Measurements from ENCODE around the gene OR6J1. TPM values are rescaled to one million over a fixed set of nuclear protein-coding genes. Genes with fewer than 3 reads are reported as not detected.
"Not testable (repeated sequence)": the region's sequence is repeated elsewhere in the genome, so short reads cannot be mapped to it uniquely, and the experiment has no call there.

The OR6J1 gene
- total RNA-seq, 3 donors from 2014 or later: not detected

DNA sequence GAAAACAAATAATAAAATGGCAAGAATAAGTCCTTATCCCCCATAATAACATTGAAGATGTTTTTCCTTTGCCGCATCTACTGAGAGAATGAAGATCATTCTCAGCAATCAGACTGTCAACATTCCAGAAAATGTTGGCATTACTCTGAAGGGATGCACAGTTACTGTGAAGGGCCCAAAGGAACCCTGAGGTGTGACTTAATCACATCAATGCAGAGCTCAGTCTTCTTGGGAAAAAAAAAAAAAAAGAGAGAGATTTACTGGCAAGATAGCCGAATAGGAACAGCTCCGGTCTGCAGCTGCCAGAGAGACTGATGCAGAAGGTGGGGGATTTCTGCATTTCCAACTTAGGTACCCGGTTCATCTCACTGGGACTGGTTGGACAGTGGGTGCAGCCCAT is 41.3 kb upstream of the OR6J1 start:
- H3K4me3 ChIP-seq: no peak overlapping the region
- no peaks in the 10 kb centered on the region for H3K4me1 ChIP-seq
- DNase-seq (ENCODE audit: low spot score in 2 of 2): no peak
- no peaks in the 10 kb centered on the region for H3K36me3 ChIP-seq
- H3K27me3 ChIP-seq: no peaks in the 10 kb centered on the region
- TF ChIP-seq POLR2AphosphoS5 (IDR thresholded peaks at IDR 0.05) (no peak), POLR2A (IDR thresholded peaks at IDR 0.05) (no peak)
- TF ChIP-seq, protein P1, sequence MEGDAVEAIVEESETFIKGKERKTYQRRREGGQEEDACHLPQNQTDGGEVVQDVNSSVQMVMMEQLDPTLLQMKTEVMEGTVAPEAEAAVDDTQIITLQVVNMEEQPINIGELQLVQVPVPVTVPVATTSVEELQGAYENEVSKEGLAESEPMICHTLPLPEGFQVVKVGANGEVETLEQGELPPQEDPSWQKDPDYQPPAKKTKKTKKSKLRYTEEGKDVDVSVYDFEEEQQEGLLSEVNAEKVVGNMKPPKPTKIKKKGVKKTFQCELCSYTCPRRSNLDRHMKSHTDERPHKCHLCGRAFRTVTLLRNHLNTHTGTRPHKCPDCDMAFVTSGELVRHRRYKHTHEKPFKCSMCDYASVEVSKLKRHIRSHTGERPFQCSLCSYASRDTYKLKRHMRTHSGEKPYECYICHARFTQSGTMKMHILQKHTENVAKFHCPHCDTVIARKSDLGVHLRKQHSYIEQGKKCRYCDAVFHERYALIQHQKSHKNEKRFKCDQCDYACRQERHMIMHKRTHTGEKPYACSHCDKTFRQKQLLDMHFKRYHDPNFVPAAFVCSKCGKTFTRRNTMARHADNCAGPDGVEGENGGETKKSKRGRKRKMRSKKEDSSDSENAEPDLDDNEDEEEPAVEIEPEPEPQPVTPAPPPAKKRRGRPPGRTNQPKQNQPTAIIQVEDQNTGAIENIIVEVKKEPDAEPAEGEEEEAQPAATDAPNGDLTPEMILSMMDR (IDR thresholded peaks at IDR 0.05): no peak
- intact Hi-C loops (cut with DNase I; ENCODE audit: low total_unique reads): no loop called here
- no peak overlapping the region for H3K27ac ChIP-seq
- peaks cover 0 to 4% of the 10 kb centered on the region in 2 donors for H3K9me3 ChIP-seq

DNA sequence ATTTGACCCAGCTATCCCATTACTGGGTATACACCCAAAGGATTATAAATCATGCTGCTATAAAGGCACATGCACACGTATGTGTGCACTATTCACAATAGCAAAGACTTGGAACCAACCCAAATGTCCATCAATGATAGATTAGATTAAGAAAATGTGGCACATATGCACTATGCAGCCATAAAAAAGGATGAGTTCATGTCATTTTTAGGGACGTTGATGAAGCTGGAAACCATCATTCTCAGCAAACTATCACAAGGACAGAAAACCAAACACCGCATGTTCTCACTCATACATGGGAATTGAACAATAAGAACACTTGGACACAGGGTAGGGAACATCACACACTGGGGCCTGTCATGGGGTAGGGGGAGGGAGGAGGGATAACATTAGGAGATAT is 39.3 kb upstream of the OR6J1 start:
- intact Hi-C loops (cut with DNase I; ENCODE audit: low total_unique reads); H3K27me3 ChIP-seq: not testable (repeated sequence)

DNA sequence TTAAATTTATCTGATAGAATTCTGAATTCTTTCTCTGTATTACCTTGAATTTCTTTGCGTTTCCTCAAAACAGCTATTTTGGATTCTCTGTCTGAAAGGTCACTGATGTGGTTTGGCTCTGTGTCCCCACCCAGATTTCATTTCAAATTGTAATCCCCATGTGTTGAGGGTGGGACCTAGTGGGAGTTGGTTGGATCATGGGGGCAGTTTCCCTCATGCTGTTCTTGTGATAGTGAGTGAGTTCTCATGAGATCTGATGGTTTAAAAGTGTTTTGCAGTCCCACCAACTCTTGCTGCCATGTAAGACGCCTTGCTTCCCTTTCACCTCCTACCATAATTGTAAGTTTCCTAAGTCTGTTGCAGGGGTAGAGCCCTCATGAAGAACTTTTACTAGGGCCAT is 34.1 kb upstream of the OR6J1 start:
- TF ChIP-seq POLR2AphosphoS5 (IDR thresholded peaks at IDR 0.05): no peak
- no peak for TF ChIP-seq POLR2A (IDR thresholded peaks at IDR 0.05)
- H3K36me3 ChIP-seq: no peaks in the 10 kb centered on the region
- peaks cover 0 to 1% of the 10 kb centered on the region in 2 donors for H3K9me3 ChIP-seq
- H3K27me3 ChIP-seq: no peaks in the 10 kb centered on the region
- no peak overlapping the region for H3K27ac ChIP-seq
- no peaks in the 10 kb centered on the region for H3K4me1 ChIP-seq
- intact Hi-C loops (cut with DNase I; ENCODE audit: low total_unique reads): no loop called here
- DNase-seq (ENCODE audit: low spot score in 2 of 2): no peak
- H3K4me3 ChIP-seq: no peak overlapping the region

More for the DNA sequence above, 39.3 kb upstream of the OR6J1 start:
- not testable (repeated sequence) for H3K4me3 ChIP-seq; H3K9me3 ChIP-seq; H3K4me1 ChIP-seq; H3K36me3 ChIP-seq; H3K27ac ChIP-seq; DNase-seq (ENCODE audit: low spot score in 2 of 2)

DNA sequence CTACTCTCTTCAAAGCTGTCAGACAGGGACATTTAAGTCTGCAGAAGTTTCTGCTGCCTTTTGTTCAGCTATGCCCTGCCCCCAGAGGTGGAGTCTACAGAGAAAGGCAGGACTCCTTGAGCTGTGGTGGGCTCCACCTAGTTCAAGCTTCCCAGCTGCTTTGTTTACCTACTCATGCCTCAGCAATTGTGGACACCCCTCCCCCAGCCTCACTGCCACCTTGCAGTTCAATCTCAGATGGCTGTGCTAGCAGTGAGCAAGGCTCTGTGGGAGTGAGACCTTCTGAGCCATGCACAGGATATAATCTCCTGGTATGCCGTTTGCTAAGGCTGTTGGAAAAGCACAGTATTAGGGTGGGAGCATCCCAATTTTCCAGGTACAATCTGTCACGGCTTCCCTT is 33.4 kb upstream of the OR6J1 start:
- intact Hi-C loops (cut with DNase I; ENCODE audit: low total_unique reads); H3K9me3 ChIP-seq; H3K27ac ChIP-seq; DNase-seq (ENCODE audit: low spot score in 2 of 2); H3K36me3 ChIP-seq; H3K4me1 ChIP-seq; H3K27me3 ChIP-seq; H3K4me3 ChIP-seq: not testable (repeated sequence)

DNA sequence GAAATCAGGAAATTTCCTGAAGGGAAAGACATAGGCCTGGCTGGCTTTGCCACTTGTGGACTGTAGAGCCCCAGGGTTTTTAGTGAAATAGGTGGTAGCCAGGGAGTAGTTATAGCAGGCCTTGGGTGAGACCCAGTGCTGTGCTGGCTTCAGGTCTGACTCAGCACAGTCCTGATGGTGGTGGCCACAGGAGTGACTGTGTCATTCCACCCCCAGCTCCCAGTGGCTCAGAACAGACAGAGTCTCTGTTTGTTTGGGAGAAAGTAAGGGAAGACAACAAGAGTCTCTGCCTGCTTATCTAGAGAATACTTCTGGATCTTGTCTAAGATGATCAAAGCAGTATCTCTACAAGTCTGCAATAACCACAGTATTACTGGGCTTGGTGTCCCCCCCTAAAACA is 27.5 kb upstream of the OR6J1 start:
- Histone ChIP-seq H3K4me1 (no peaks in the 10 kb centered on the region), H3K27me3 (no peaks in the 10 kb centered on the region), H3K27ac (no peak overlapping the region), H3K4me3 (no peak overlapping the region), H3K9me3 (peaks cover 0 to 3% of the 10 kb centered on the region in 2 donors), H3K36me3 (no peaks in the 10 kb centered on the region)
- intact Hi-C loops (cut with DNase I; ENCODE audit: low total_unique reads): no loop called here
- no peak for DNase-seq (ENCODE audit: low spot score in 2 of 2)
- TF ChIP-seq POLR2AphosphoS5 (IDR thresholded peaks at IDR 0.05) (no peak), POLR2A (IDR thresholded peaks at IDR 0.05) (no peak)
- TF ChIP-seq, protein P1 (IDR thresholded peaks at IDR 0.05): no peak

DNA sequence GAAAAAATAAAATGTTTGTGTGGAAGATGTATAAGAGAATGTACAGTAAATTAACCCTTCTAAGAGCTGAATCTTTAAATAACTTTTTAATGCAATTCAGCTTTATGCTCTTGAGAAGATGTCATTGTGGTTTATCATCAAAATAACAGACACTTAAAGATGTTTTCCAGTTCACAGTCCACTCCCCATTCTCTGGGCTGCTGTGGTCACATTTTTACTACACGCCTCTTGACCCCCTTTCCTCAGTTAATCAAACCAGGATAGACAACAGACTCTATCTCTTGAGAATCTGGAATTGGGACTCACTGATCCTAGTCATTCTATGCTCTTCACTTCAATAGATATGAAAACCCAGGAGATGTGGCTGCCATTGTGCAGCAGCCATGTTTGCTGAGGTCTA is 24.7 kb upstream of the OR6J1 start:
- intact Hi-C loops (cut with DNase I; ENCODE audit: low total_unique reads): no loop called here
- Histone ChIP-seq H3K36me3 (no peaks in the 10 kb centered on the region), H3K9me3 (peaks cover 0 to 3% of the 10 kb centered on the region in 2 donors), H3K4me1 (no peaks in the 10 kb centered on the region), H3K4me3 (no peak overlapping the region), H3K27ac (no peak overlapping the region), H3K27me3 (no peaks in the 10 kb centered on the region)
- no peak for DNase-seq (ENCODE audit: low spot score in 2 of 2)
- TF ChIP-seq POLR2AphosphoS5 (IDR thresholded peaks at IDR 0.05): no peak

DNA sequence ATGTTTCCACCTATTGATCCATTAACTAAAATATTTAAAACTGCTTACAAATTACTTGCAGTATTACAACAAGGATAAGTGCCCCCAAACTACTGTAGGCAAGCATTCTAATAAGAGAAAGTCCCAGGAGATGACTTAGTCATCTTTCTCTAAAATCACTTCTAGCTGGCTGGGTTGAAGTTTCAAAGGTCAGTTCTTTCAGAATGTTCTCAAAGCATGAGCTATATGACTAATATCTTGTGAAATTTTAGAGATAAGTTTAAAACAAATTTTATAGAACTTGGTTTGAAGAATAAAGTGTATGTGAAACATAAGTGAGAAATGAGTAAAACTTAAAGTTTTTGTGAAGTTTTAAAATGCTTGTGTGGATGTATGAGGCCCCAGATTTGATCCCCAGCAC is 24.3 kb upstream of the OR6J1 start:
- Histone ChIP-seq H3K4me1 (no peaks in the 10 kb centered on the region), H3K27me3 (no peaks in the 10 kb centered on the region), H3K36me3 (no peaks in the 10 kb centered on the region), H3K9me3 (peaks cover 0 to 3% of the 10 kb centered on the region in 2 donors), H3K4me3 (no peak overlapping the region), H3K27ac (no peak overlapping the region)
- no peak for DNase-seq (ENCODE audit: low spot score in 2 of 2)
- intact Hi-C loops (cut with DNase I; ENCODE audit: low total_unique reads): no loop called here
- no peak for TF ChIP-seq POLR2A (IDR thresholded peaks at IDR 0.05)
- TF ChIP-seq, protein P1 (IDR thresholded peaks at IDR 0.05): no peak
- TF ChIP-seq POLR2AphosphoS5 (IDR thresholded peaks at IDR 0.05): no peak
